ENCODE results near the gene UBR4. TPM values are rescaled to one million over a fixed set of nuclear protein-coding genes. Genes with fewer than 3 reads are reported as not detected.

Gene UBR4
- total RNA-seq, 1 donor from 2014 or later: 223 TPM

GRCh38 chr1:19210772-19211549, 895 bp upstream of the UBR4 start:
- H3K27me3 Mint-ChIP-seq (ENCODE audit: unreplicated experiment): peaks cover 10% of the 10 kb centered on the region
- peaks cover 32% of the 10 kb centered on the region for H3K4me1 Mint-ChIP-seq (ENCODE audit: unreplicated experiment)
- no peak for TF ChIP-seq CTCF (IDR thresholded peaks at IDR 0.05; ENCODE audit: unreplicated experiment)
- peak overlapping the region; percentile 98 for H3K4me3 Mint-ChIP-seq (ENCODE audit: unreplicated experiment)
- no peak for DNase-seq (ENCODE audit: low spot score)
- peak overlapping the region; percentile 95 for H3K27ac Mint-ChIP-seq (ENCODE audit: unreplicated experiment)
- H3K36me3 Mint-ChIP-seq (ENCODE audit: low read depth, unreplicated experiment): peaks cover 18% of the 10 kb centered on the region
- no peaks in the 10 kb centered on the region for H3K9me3 Mint-ChIP-seq (ENCODE audit: unreplicated experiment)

GRCh38 chr1:19209439-19209989, 552 bp downstream of the UBR4 start:
- Mint-ChIP-seq H3K4me3 (ENCODE audit: unreplicated experiment) (peak overlapping the region; percentile 98), H3K27ac (ENCODE audit: unreplicated experiment) (peak overlapping the region; percentile 98), H3K9me3 (ENCODE audit: unreplicated experiment) (no peaks in the 10 kb centered on the region), H3K4me1 (ENCODE audit: unreplicated experiment) (peaks cover 46% of the 10 kb centered on the region), H3K27me3 (ENCODE audit: unreplicated experiment) (peaks cover 10% of the 10 kb centered on the region), H3K36me3 (ENCODE audit: low read depth, unreplicated experiment) (peaks cover 30% of the 10 kb centered on the region)
- no peak for TF ChIP-seq CTCF (IDR thresholded peaks at IDR 0.05; ENCODE audit: unreplicated experiment)
- no peak for DNase-seq (ENCODE audit: low spot score)

GRCh38 chr1:19208710-19209438, 1.2 kb downstream of the UBR4 start:
- Mint-ChIP-seq H3K27ac (ENCODE audit: unreplicated experiment) (peak overlapping the region; percentile 98), H3K9me3 (ENCODE audit: unreplicated experiment) (no peaks in the 10 kb centered on the region), H3K4me1 (ENCODE audit: unreplicated experiment) (peaks cover 50% of the 10 kb centered on the region), H3K4me3 (ENCODE audit: unreplicated experiment) (peak overlapping the region; percentile 98), H3K27me3 (ENCODE audit: unreplicated experiment) (peaks cover 12% of the 10 kb centered on the region), H3K36me3 (ENCODE audit: low read depth, unreplicated experiment) (peaks cover 24% of the 10 kb centered on the region)
- no peak for TF ChIP-seq CTCF (IDR thresholded peaks at IDR 0.05; ENCODE audit: unreplicated experiment)
- DNase-seq (ENCODE audit: low spot score): no peak

GRCh38 chr1:19206947-19207346, 3.1 kb downstream of the UBR4 start:
- Mint-ChIP-seq H3K4me1 (ENCODE audit: unreplicated experiment) (peaks cover 54% of the 10 kb centered on the region), H3K36me3 (ENCODE audit: low read depth, unreplicated experiment) (peaks cover 28% of the 10 kb centered on the region), H3K4me3 (ENCODE audit: unreplicated experiment) (peak overlapping the region; percentile 47), H3K27ac (ENCODE audit: unreplicated experiment) (peak overlapping the region; percentile 90), H3K27me3 (ENCODE audit: unreplicated experiment) (peaks cover 9% of the 10 kb centered on the region), H3K9me3 (ENCODE audit: unreplicated experiment) (no peaks in the 10 kb centered on the region)
- TF ChIP-seq CTCF (IDR thresholded peaks at IDR 0.05; ENCODE audit: unreplicated experiment): no peak
- peak; percentile 27 for DNase-seq (ENCODE audit: low spot score)

Measured in endothelial cell (in vitro differentiated cells).